GM12873 (cell line): Measurements from ENCODE around the gene P2RY1.

Source experiments
- CTCF ChIP-seq: IDR thresholded peaks from 2 replicates; pipeline ENCODE4 v1.5.1; 2012; ENCODE audit warnings: low read depth, mild to moderate bottlenecking, moderate library complexity, low read length, control low read depth; ENCODE audit not compliant: insufficient read depth; ENCODE audit errors: missing control alignments

The P2RY1 gene

GRCh38 chr3:152834776-152835600 is at the start of gene P2RY1:
Gene P2RY1 (plus strand): TSS chr3:152835131. CDS start chr3:152835783, 652 bp downstream.
- peak; percentile 64 for TF ChIP-seq CTCF

GRCh38 chr3:152786977-152787681 is 47.8 kb upstream of the P2RY1 start:
- TF ChIP-seq CTCF: no peak

- TF ChIP-seq CTCF: no peak
These were observed 44.1 kb upstream of the P2RY1 start for GRCh38 chr3:152790651-152791387.

GRCh38 chr3:152793969-152794368 is 41.0 kb upstream of the P2RY1 start:
- no peak for TF ChIP-seq CTCF

- no peak for TF ChIP-seq CTCF
These were observed 37.0 kb upstream of the P2RY1 start for GRCh38 chr3:152797751-152798432.

- no peak for TF ChIP-seq CTCF
These were observed 22.8 kb upstream of the P2RY1 start for GRCh38 chr3:152811974-152812760.
